ENCODE results near the gene BRD3.

BRD3 gene

GRCh38 chr9:134066913-134067851 is 644 bp downstream of the BRD3 start:
- ATAC-seq (ENCODE audit: low read depth) (no peak), DNase-seq (ENCODE audit: low spot score) (peak; percentile 63)
- peaks cover 10% of the 10 kb centered on the region for H3K27me3 ChIP-seq (ENCODE audit: insufficient read depth, poor library complexity, severe bottlenecking)

GRCh38 chr9:134066526-134066912 is 1.3 kb downstream of the BRD3 start:
- H3K27ac ChIP-seq (ENCODE audit: poor library complexity, severe bottlenecking), result peak overlapping the region; percentile 68
- peak overlapping the region; percentile 99 for H3K4me3 ChIP-seq (ENCODE audit: severe bottlenecking)
- no peaks in the 10 kb centered on the region for H3K4me1 ChIP-seq (ENCODE audit: insufficient read depth, poor library complexity, severe bottlenecking)
- DNase-seq (ENCODE audit: low spot score) (no peak), ATAC-seq (ENCODE audit: low read depth) (no peak)
- no peaks in the 10 kb centered on the region for H3K9me3 ChIP-seq (ENCODE audit: severe bottlenecking)
- H3K36me3 ChIP-seq (ENCODE audit: low read depth), result no peaks in the 10 kb centered on the region
- H3K27me3 ChIP-seq (ENCODE audit: insufficient read depth, poor library complexity, severe bottlenecking), result peaks cover 10% of the 10 kb centered on the region
- TF ChIP-seq, protein P1, sequence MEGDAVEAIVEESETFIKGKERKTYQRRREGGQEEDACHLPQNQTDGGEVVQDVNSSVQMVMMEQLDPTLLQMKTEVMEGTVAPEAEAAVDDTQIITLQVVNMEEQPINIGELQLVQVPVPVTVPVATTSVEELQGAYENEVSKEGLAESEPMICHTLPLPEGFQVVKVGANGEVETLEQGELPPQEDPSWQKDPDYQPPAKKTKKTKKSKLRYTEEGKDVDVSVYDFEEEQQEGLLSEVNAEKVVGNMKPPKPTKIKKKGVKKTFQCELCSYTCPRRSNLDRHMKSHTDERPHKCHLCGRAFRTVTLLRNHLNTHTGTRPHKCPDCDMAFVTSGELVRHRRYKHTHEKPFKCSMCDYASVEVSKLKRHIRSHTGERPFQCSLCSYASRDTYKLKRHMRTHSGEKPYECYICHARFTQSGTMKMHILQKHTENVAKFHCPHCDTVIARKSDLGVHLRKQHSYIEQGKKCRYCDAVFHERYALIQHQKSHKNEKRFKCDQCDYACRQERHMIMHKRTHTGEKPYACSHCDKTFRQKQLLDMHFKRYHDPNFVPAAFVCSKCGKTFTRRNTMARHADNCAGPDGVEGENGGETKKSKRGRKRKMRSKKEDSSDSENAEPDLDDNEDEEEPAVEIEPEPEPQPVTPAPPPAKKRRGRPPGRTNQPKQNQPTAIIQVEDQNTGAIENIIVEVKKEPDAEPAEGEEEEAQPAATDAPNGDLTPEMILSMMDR (IDR thresholded peaks at IDR 0.05; ENCODE audit: poor library complexity, severe bottlenecking), result no peak

More at GRCh38 chr9:134066913-134067851, 644 bp downstream of the BRD3 start:
- Histone ChIP-seq H3K36me3 (ENCODE audit: low read depth) (no peaks in the 10 kb centered on the region), H3K27ac (ENCODE audit: poor library complexity, severe bottlenecking) (peak overlapping the region; percentile 68), H3K4me3 (ENCODE audit: severe bottlenecking) (peak overlapping the region; percentile 99), H3K4me1 (ENCODE audit: insufficient read depth, poor library complexity, severe bottlenecking) (no peaks in the 10 kb centered on the region), H3K9me3 (ENCODE audit: severe bottlenecking) (no peaks in the 10 kb centered on the region)
- TF ChIP-seq, protein P1 (IDR thresholded peaks at IDR 0.05; ENCODE audit: poor library complexity, severe bottlenecking), result no peak

DNA sequence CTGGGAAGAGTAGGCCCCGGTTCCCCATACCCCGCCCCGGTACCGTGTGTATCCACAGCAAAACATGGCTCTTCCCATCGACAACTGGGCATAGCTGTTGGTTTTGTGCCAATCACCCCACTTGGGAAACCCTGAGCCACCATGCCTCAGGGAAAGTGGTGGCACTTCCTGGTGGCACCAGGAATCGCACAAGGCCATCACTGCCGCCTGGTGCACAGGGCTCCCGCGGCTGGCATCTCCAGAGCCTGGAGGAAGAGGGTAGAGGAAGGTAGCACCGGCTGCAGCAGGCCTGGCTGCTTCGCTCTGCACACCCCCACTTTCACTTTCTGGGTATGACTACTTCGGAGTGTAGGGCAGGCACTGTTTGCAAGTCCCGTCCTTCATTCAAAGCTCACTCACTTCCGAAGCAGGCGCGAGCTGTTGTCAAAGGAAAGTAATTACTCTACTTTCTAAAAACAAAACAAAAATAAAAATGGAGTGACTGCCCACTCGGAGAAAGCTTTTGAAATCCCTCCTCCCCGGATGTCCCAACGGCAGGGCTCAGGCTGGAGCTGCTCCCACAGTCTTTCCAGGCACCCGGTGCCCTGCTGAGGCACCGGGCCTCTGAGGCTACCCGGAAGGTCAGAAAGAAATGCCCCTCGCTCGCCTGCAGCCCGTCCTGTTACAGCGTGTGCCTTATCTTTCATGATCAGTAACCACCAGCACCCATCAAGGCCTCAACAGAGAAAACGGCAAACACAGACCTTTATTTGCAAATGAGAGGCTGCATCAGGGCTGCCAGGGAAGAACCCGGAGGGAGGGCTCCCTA is 2.0 kb downstream of the BRD3 start:
- Histone ChIP-seq H3K27me3 (ENCODE audit: insufficient read depth, poor library complexity, severe bottlenecking) (peaks cover 10% of the 10 kb centered on the region), H3K9me3 (ENCODE audit: severe bottlenecking) (no peaks in the 10 kb centered on the region), H3K4me3 (ENCODE audit: severe bottlenecking) (peak overlapping the region; percentile 99), H3K27ac (ENCODE audit: poor library complexity, severe bottlenecking) (peak overlapping the region; percentile 68), H3K36me3 (ENCODE audit: low read depth) (no peaks in the 10 kb centered on the region), H3K4me1 (ENCODE audit: insufficient read depth, poor library complexity, severe bottlenecking) (no peaks in the 10 kb centered on the region)
- no peak for DNase-seq (ENCODE audit: low spot score)
- TF ChIP-seq, protein P1 (IDR thresholded peaks at IDR 0.05; ENCODE audit: poor library complexity, severe bottlenecking), result no peak
- ATAC-seq (ENCODE audit: low read depth), result peak; percentile 24

DNA sequence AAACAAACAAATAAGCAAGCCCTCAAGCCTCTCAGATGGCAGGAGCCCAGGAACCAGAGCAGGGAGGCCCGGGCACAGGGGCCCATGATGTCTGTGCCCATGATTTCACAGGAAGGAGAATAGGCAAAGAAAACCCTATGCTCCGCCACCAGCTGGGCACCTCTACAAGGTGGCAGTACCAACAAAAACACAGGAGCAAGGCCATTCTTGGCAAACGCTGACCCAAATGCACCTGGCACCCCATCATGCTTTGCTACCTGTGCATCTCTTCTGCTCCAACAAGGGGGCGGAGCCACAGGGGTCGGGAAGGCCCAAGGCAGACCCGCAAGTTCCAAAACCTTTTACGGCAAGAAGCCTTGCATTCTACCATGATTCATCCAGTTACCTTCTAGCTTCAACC is 3.1 kb downstream of the BRD3 start:
- H3K36me3 ChIP-seq (ENCODE audit: low read depth), result no peaks in the 10 kb centered on the region
- H3K27ac ChIP-seq (ENCODE audit: poor library complexity, severe bottlenecking), result no peak overlapping the region
- TF ChIP-seq, protein P1 (IDR thresholded peaks at IDR 0.05; ENCODE audit: poor library complexity, severe bottlenecking), result no peak
- H3K4me3 ChIP-seq (ENCODE audit: severe bottlenecking), result no peak overlapping the region
- H3K9me3 ChIP-seq (ENCODE audit: severe bottlenecking), result no peaks in the 10 kb centered on the region
- DNase-seq (ENCODE audit: low spot score) (no peak), ATAC-seq (ENCODE audit: low read depth) (no peak)
- peaks cover 6% of the 10 kb centered on the region for H3K27me3 ChIP-seq (ENCODE audit: insufficient read depth, poor library complexity, severe bottlenecking)
- no peaks in the 10 kb centered on the region for H3K4me1 ChIP-seq (ENCODE audit: insufficient read depth, poor library complexity, severe bottlenecking)
